Epithelial cell of prostate (primary cell): Measurements from ENCODE around the gene AP2A1.
"Not testable (repeated sequence)": the region's sequence is repeated elsewhere in the genome, so short reads cannot be mapped to it uniquely, and the experiment has no call there.

ENCODE experiments used
- DNase-seq: peaks from one replicate; pipeline ENCODE4 v3.0.0-alpha.2; 2011; ENCODE audit warnings: low read depth, low spot score
- H3K27ac ChIP-seq: fragments of 450-650 bp; 2 replicates; pipeline ENCODE4 v1.5.1; 2017; ENCODE audit warnings: mild to moderate bottlenecking

AP2A1 gene

GRCh38 chr19:49766930-49767299, at the start of gene AP2A1:
Gene AP2A1 (plus strand): TSS chr19:49767001. CDS start chr19:49767134, 133 bp downstream.
- peak within 1 kb of the TSS; percentile 97 for H3K27ac ChIP-seq
- DNase-seq, result no peak

- no peak for DNase-seq
- no peak overlapping the region for H3K27ac ChIP-seq
Measured at GRCh38 chr19:49718511-49718910, 48.3 kb upstream of the AP2A1 start.

- no peak for DNase-seq
- H3K27ac ChIP-seq, result no peak overlapping the region
Measured at GRCh38 chr19:49718991-49719390, 47.8 kb upstream of the AP2A1 start.

GRCh38 chr19:49719420-49719819, 47.4 kb upstream of the AP2A1 start:
- not testable (repeated sequence) for H3K27ac ChIP-seq, DNase-seq

- H3K27ac ChIP-seq, result no peak overlapping the region
- DNase-seq, result no peak
Measured at GRCh38 chr19:49727217-49728030, 39.4 kb upstream of the AP2A1 start.

GRCh38 chr19:49730166-49730565, 36.6 kb upstream of the AP2A1 start:
- DNase-seq, result no peak
- no peak overlapping the region for H3K27ac ChIP-seq

- H3K27ac ChIP-seq, result no peak overlapping the region
- no peak for DNase-seq
Measured at GRCh38 chr19:49738268-49738667, 28.5 kb upstream of the AP2A1 start.

- no peak for DNase-seq
- no peak overlapping the region for H3K27ac ChIP-seq
Measured at GRCh38 chr19:49739098-49739497, 27.7 kb upstream of the AP2A1 start.

- no peak overlapping the region for H3K27ac ChIP-seq
- no peak for DNase-seq
Measured at GRCh38 chr19:49739933-49740332, 26.9 kb upstream of the AP2A1 start.

- H3K27ac ChIP-seq, result no peak overlapping the region
- DNase-seq, result no peak
Measured at GRCh38 chr19:49741210-49741844, 25.5 kb upstream of the AP2A1 start.

GRCh38 chr19:49744946-49745381, 21.8 kb upstream of the AP2A1 start:
- H3K27ac ChIP-seq, result no peak overlapping the region

GRCh38 chr19:49746206-49746958, 20.4 kb upstream of the AP2A1 start:
- no peak overlapping the region for H3K27ac ChIP-seq
- DNase-seq, result no peak

More at GRCh38 chr19:49744946-49745381, 21.8 kb upstream of the AP2A1 start:
- DNase-seq, result no peak

- no peak for DNase-seq
- H3K27ac ChIP-seq, result no peak overlapping the region
Measured at GRCh38 chr19:49749055-49749716, 17.6 kb upstream of the AP2A1 start.

- no peak for DNase-seq
- H3K27ac ChIP-seq, result no peak overlapping the region
Measured at GRCh38 chr19:49749771-49750170, 17.0 kb upstream of the AP2A1 start.

GRCh38 chr19:49752701-49753100, 14.1 kb upstream of the AP2A1 start:
- no peak for DNase-seq
- H3K27ac ChIP-seq, result no peak overlapping the region

GRCh38 chr19:49755956-49756355, 10.8 kb upstream of the AP2A1 start:
- DNase-seq, result no peak
- peak overlapping the region; percentile 9 for H3K27ac ChIP-seq

- no peak for DNase-seq
Measured at GRCh38 chr19:49758292-49758691, 8.5 kb upstream of the AP2A1 start.

GRCh38 chr19:49761249-49761624, 5.6 kb upstream of the AP2A1 start:
- no peak for DNase-seq
- no peak overlapping the region for H3K27ac ChIP-seq

More at GRCh38 chr19:49758292-49758691, 8.5 kb upstream of the AP2A1 start:
- H3K27ac ChIP-seq, result no peak overlapping the region

GRCh38 chr19:49761625-49762311, 5.0 kb upstream of the AP2A1 start:
- no peak for DNase-seq
- no peak overlapping the region for H3K27ac ChIP-seq

GRCh38 chr19:49763230-49763629, 3.6 kb upstream of the AP2A1 start, which contains the start of gene TSKS:
Gene TSKS (minus strand): TSS chr19:49763306. CDS start chr19:49763247, 59 bp downstream.
- H3K27ac ChIP-seq, result no peak within 1 kb of the TSS
- DNase-seq, result no peak
